ENCODE results near the gene SLC7A4. TPM values are rescaled to one million over a fixed set of nuclear protein-coding genes. Genes with fewer than 3 reads are reported as not detected.
A peak's percentile ranks its signal among the peaks of the same experiment; 100 is the strongest.

The SLC7A4 gene
- total and polyA plus RNA-seq, 10 of the 15 experiments (the other 5 are each of a cell fraction or from before 2014, with no cell fraction given), result 0.06 to 0.25 (median 0.14) TPM; not detected in 6

DNA sequence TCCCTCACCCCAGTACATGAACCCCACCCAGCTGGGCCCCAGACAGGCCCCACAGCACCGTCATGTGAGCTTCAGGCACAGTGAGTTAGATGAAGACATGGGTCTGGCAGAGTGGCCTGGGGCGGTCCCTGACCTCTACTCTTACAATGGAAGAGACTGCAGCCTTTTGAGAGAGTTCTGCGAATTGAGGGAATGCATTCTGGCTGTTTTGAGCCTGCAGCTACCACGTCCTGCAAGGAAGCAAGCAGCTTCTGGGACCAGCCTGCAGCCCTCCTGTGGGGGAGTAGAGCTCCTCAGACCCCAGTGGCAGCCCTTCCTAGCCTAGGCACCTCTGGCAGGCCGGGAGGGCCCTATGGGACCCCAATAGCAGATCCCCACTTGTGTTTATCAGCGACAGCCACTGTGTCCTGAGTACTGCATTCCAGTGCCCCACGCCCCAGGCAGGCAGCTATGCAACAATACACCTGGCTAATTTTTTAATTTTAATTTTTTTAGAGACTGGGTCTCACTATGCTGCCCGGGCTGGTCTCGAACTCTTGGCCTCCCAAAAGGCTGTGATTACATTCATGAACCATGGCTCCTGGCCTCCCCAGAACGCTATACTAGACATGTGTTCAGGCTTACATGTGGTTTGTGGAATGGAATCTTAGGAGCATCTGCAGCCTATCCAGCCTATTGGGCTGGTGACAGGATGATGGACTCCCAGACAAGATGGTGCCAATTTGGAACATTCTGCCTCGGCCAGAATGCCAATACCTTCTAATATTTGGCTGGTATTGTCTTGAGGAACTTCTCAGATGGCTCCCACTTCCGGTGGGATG, 717 bp upstream of the SLC7A4 start (continued):
- TF ChIP-seq, protein P1, sequence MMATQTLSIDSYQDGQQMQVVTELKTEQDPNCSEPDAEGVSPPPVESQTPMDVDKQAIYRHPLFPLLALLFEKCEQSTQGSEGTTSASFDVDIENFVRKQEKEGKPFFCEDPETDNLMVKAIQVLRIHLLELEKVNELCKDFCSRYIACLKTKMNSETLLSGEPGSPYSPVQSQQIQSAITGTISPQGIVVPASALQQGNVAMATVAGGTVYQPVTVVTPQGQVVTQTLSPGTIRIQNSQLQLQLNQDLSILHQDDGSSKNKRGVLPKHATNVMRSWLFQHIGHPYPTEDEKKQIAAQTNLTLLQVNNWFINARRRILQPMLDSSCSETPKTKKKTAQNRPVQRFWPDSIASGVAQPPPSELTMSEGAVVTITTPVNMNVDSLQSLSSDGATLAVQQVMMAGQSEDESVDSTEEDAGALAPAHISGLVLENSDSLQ (IDR thresholded peaks at IDR 0.05), result no peak

DNA sequence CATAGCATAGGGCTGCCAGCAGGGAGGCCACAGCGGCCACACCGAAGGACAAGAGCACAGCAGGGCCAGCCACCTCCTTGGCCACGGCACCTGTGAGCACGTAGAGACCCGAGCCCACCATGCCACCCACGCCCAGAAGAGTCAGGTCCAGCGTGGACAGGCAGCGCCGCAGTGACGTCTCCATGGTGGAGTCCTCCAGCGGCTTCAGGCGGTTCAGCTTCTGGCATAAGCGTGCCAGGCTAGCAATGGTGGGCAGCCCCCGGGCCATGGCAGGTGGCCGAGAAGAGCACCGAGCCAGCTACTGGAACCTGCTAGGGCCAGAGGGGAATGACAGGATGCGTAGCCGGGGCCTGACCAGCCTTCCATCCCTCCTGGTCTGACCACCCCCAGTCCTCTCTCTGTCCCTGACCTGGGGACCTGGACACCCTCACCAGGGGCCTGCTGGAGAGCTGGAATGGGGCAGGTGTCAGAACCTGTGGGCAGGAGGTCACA, 770 bp downstream of the SLC7A4 start:
- ChIA-PET POLR2A (interaction anchor here (0.5 kb wide), 1 partner anchor 15 kb away, joined by 3 read pairs; no protein-coding TSS in a partner anchor), SMC1A (ENCODE audit: uncharacterized antibody, unreplicated experiment) (no interaction called here), CTCF (no interaction called here), RAD21 (ENCODE audit: unreplicated experiment) (no interaction called here)
- FAIRE-seq (no peak), DNase-seq (ENCODE audit: low read depth, low spot score) (no peak), ATAC-seq (no peak)
- no TSS peak for BruUV-seq (replicated peaks)
- in situ Hi-C loops (cut with MboI), result no loop called here
- no peaks in the 10 kb centered on the region; a peak in 1 of 4 replicates for H3K27me3 ChIP-seq (replicated peaks in 1 of 2; ENCODE audit: control insufficient read depth in 2 of 2, insufficient read depth in 2 of 2, low read length in 1 of 2)
- no peak overlapping the region for H3K27ac ChIP-seq (ENCODE audit: control insufficient read depth, insufficient read depth)
- 0 out of 2 replicates have a peak overlapping the region, but pooled peaks have one; percentile 9 for H3K4me2 ChIP-seq (ENCODE audit: control insufficient read depth, insufficient read depth)
- H3K4me1 ChIP-seq (ENCODE audit: control insufficient read depth, insufficient read depth, low read length), result peaks cover 7% of the 10 kb centered on the region
- no peaks in the 10 kb centered on the region for H3K79me2 ChIP-seq (ENCODE audit: control insufficient read depth, insufficient read depth, low read length)
- no peaks in the 10 kb centered on the region for H4K20me1 ChIP-seq (ENCODE audit: control insufficient read depth, insufficient read depth)
- H3K4me3 ChIP-seq, result no peak overlapping the region
- no peaks in the 10 kb centered on the region for H3K36me3 ChIP-seq (ENCODE audit: control insufficient read depth in 2 of 2, insufficient read depth in 2 of 2, low read length in 1 of 2)
- H3K9me3 ChIP-seq (replicated peaks; ENCODE audit: control insufficient read depth, insufficient read depth, low read length), result no peaks in the 10 kb centered on the region
- 63% methylated on average over 18 of the region's 18 CpGs for WGBS (ENCODE audit: insufficient coverage, insufficient replicate concordance, low lambda C conversion rate, missing lambda C conversion rate)
- TF ChIP-seq LARP7 (IDR thresholded peaks at IDR 0.05) (no peak), YBX1 (IDR thresholded peaks at IDR 0.05) (no peak), STAT1 (conservative IDR thresholded peaks at IDR 0.05) (no peak), TBL1XR1 (IDR thresholded peaks at IDR 0.05; ENCODE audit: low read depth, low read length) (no peak), BACH1 (IDR thresholded peaks at IDR 0.05; ENCODE audit: borderline replicate concordance) (no peak), EGR1 (IDR thresholded peaks at IDR 0.05; ENCODE audit: borderline replicate concordance in 1 of 2, low read depth in 2 of 2, low read length in 2 of 2) (no peak), MTA2 (IDR thresholded peaks at IDR 0.05; ENCODE audit: low read depth) (no peak), ETV6 (conservative IDR thresholded peaks at IDR 0.05 in 1 of 2, IDR thresholded peaks at IDR 0.05 in 1 of 2; ENCODE audit: borderline replicate concordance in 1 of 2, low read depth in 1 of 2) (no peak)
- TF ChIP-seq, protein P2, sequence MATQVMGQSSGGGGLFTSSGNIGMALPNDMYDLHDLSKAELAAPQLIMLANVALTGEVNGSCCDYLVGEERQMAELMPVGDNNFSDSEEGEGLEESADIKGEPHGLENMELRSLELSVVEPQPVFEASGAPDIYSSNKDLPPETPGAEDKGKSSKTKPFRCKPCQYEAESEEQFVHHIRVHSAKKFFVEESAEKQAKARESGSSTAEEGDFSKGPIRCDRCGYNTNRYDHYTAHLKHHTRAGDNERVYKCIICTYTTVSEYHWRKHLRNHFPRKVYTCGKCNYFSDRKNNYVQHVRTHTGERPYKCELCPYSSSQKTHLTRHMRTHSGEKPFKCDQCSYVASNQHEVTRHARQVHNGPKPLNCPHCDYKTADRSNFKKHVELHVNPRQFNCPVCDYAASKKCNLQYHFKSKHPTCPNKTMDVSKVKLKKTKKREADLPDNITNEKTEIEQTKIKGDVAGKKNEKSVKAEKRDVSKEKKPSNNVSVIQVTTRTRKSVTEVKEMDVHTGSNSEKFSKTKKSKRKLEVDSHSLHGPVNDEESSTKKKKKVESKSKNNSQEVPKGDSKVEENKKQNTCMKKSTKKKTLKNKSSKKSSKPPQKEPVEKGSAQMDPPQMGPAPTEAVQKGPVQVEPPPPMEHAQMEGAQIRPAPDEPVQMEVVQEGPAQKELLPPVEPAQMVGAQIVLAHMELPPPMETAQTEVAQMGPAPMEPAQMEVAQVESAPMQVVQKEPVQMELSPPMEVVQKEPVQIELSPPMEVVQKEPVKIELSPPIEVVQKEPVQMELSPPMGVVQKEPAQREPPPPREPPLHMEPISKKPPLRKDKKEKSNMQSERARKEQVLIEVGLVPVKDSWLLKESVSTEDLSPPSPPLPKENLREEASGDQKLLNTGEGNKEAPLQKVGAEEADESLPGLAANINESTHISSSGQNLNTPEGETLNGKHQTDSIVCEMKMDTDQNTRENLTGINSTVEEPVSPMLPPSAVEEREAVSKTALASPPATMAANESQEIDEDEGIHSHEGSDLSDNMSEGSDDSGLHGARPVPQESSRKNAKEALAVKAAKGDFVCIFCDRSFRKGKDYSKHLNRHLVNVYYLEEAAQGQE (IDR thresholded peaks at IDR 0.05; ENCODE audit: low read depth, low read length), result no peak
- H2AFZ ChIP-seq (ENCODE audit: control insufficient read depth, low read depth, low read length), result no peak overlapping the region
- intact Hi-C loops (cut with micrococcal nuclease; ENCODE audit: unreplicated experiment), result no loop called here
- H3K9ac ChIP-seq (ENCODE audit: control insufficient read depth, insufficient read depth, low read length), result no peak overlapping the region

Measured in GM12878 (cell line).